NCI-H345 treated with DMSO at 0.1 percent for 48 hours (cell line): ENCODE results near the gene C2orf92.
"Not testable (repeated sequence)": the region's sequence is repeated elsewhere in the genome, so short reads cannot be mapped to it uniquely, and the experiment has no call there.

Source experiments
- DNase-seq: peaks from one replicate; lab custom pipeline; 2025; ENCODE audit not compliant: unreplicated experiment; lab: John Stamatoyannopoulos, UW

The C2orf92 gene

GRCh38 chr2:97669448-97669847, at the start of gene C2orf92:
C2orf92 (plus strand) TSS chr2:97669713; CDS start chr2:97669789, 76 bp downstream.
- no peak for DNase-seq

- DNase-seq, result not testable (repeated sequence)
These were observed 49.0 kb upstream of the C2orf92 start for GRCh38 chr2:97620492-97620891.

- not testable (repeated sequence) for DNase-seq
These were observed 46.5 kb upstream of the C2orf92 start for GRCh38 chr2:97622976-97623375.

- not testable (repeated sequence) for DNase-seq
These were observed 44.0 kb upstream of the C2orf92 start for GRCh38 chr2:97625354-97626048.

GRCh38 chr2:97626049-97626430, 43.5 kb upstream of the C2orf92 start:
- DNase-seq, result not testable (repeated sequence)

GRCh38 chr2:97644023-97644717, 25.3 kb upstream of the C2orf92 start:
- no peak for DNase-seq

- DNase-seq, result no peak
These were observed 24.3 kb upstream of the C2orf92 start for GRCh38 chr2:97645112-97645694.

GRCh38 chr2:97645695-97646629, 23.6 kb upstream of the C2orf92 start, which contains the start of gene COX5B:
COX5B (plus strand) TSS chr2:97646062; CDS start chr2:97646087, 25 bp downstream.
- DNase-seq, result peak; percentile 98

GRCh38 chr2:97646977-97647376, 22.5 kb upstream of the C2orf92 start:
- DNase-seq, result no peak

GRCh38 chr2:97651114-97651513, 18.4 kb upstream of the C2orf92 start:
- DNase-seq, result no peak

GRCh38 chr2:97653473-97653872, 16.0 kb upstream of the C2orf92 start:
- no peak for DNase-seq

GRCh38 chr2:97653874-97654273, 15.6 kb upstream of the C2orf92 start:
- no peak for DNase-seq

GRCh38 chr2:97654309-97654708, 15.2 kb upstream of the C2orf92 start:
- no peak for DNase-seq

GRCh38 chr2:97654791-97655190, 14.7 kb upstream of the C2orf92 start:
- no peak for DNase-seq

- DNase-seq, result no peak
These were observed 13.3 kb upstream of the C2orf92 start for GRCh38 chr2:97656129-97656755.

- no peak for DNase-seq
These were observed 12.5 kb upstream of the C2orf92 start for GRCh38 chr2:97656905-97657587.

- DNase-seq, result no peak
These were observed 11.4 kb upstream of the C2orf92 start for GRCh38 chr2:97657986-97658690.

GRCh38 chr2:97658691-97659157, 10.8 kb upstream of the C2orf92 start:
- no peak for DNase-seq
